HG03457 (cell line): Measurements from ENCODE around the gene NRN1.

Experiments
- ATAC-seq: cut with Tn5 transposase; IDR thresholded peaks from one replicate; pipeline ENCODE4 v1.9.1; 2021; ENCODE audit warnings: moderate number of reproducible peaks; ENCODE audit not compliant: unreplicated experiment

NRN1 gene

DNA sequence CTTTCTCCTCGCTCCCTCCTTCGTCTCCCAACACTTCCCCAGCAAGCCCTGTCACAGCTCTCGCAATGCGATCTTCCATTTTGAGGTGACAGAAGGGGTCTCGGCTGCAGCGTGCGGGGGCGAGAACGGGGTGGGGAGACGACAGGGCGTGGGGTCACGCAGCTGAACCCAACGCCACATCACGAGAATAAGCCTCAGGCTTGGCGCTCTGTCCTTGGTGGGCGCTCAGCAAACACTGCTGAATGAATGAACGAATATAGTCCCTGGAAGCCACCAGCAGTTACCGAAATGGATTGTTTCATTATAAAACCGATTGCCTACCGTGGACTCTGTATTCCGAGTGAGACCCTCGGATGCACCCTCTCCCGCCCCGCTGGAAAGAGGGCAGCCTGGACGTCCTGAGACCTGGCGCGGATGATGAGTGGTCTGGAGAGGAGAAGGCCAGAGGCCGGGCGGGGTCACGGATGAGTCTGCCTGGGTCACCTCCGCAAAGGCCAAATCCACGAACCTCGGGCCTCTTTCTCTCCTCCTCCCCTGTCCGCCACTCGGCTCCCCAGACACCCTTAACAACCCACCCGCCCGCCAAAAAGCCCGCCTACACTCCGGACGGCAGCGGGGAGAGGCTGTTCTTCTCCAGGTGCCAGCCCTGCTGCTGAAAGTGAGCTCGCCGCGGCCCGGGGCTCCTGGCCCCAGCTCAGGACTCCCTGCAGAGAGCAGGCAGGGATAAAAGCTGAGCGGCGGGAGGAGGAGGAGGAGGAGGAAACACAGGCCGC lies 3.7 kb downstream of the NRN1 start:
- no peak for ATAC-seq

GRCh38 chr6:6002005-6002847 lies 4.5 kb downstream of the NRN1 start:
- ATAC-seq: no peak

DNA sequence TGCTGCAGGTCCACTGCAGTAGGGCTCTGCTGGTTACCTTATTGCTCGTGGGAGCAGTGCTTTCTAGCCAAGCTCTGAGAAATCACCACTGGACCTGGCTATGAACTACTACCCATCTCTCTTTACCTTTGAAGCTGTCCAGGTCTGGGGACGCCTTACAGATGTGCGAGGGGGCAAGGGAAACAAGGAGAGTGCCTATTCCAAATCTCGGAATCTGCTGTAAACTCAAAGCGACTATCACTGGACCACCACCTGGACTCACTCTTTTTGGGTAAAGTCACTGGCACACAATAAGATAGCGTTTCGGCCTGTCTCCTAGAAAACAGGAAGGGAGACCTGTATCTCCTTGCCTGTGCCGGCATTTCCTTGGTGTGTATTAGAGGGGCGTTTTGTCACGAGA lies 5.3 kb downstream of the NRN1 start:
- no peak for ATAC-seq

- ATAC-seq: no peak
Observed at GRCh38 chr6:5999688-6000608, 6.8 kb downstream of the NRN1 start.

GRCh38 chr6:5998711-5999687 lies 7.7 kb downstream of the NRN1 start:
- no peak for ATAC-seq

DNA sequence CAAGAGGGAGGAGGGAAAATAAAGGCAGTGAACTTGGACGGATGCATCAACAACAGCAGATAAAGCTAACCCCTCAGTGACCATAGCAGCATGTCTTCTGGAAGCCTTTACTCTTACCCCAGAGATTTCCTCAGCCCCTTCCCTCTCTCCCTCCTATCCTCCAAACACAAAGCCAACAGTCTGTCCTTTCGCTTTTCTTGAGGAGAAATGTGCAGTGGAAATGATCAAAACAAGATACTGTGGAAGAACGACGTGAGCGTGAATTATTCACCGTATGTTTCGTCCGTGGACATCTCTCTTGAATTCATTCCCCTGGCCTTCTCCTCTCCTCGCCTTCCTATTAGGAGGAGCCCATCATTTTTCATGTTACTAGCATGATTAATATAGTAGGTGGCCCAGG lies 8.5 kb downstream of the NRN1 start:
- no peak for ATAC-seq

GRCh38 chr6:5997420-5997987 lies 9.2 kb downstream of the NRN1 start:
- no peak for ATAC-seq

DNA sequence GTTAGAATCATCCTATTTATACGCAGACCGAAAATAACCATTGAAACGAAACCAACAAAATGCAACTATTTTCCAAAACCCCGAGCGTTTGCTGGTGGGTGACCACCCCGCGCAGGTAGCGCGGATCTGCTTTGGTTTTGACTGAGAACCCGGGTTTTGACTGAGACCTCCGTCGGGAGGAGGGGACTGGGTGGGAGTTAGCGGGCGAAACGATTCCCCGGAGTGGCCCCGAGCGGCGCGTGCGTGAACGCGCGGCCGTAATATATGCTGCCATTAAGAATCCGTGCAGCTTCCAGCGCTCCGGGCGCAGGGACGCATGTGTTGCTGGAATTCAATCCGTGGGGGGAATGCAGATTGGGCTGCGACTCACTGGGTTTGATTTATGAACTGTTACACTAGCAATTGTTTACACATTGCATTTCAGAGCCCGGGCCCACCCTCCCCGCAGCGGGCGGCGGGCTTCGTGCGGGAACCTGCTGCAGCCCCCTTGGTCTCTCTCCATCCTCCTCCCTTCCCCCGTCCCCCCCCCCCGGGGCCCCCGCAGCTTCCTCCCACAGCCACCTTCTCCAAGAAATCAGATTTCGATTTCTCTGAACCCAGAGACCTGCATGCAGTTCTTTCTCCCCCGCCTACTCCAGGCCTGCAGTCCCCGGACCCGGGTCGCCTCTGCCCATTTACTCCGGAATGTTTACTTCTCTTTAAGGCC lies 9.9 kb downstream of the NRN1 start:
- no peak for ATAC-seq

DNA sequence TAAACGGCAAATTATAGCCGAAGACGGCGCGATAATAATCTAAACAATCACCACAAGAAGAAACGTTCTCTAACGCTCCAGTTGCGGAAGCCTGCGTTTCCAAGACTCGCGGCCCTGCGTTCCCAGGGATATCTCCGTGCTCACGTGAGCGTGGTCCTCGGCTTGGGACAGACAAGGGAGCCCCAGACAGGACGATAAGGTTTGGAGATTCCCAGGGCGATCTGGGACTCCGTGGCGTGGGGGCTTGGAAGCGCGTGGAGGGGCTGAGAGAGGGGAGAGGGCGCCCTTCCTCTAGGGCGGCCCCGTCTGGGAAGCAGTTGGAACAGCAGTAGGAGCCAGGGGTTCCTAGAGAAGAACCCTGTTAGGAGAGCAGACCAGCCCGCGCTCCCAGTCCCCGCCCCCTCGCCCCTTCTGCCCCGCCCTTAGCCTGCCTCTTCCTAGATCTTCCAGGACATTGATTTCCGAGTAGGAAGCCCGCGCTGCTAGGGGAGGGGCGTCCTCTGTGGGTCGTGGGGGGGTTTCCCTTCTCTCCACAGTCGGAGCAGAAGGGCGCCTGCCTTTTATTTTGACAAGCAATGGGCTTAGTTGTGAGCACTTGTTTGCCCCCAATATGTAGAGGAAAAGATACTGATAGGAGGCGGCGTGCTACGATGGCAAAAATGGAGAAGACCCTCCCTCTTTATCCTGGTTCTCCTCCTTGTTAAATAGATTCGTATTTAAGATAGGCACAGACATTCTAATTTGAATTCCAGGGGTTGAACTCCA lies 10.6 kb downstream of the NRN1 start:
- ATAC-seq: no peak

DNA sequence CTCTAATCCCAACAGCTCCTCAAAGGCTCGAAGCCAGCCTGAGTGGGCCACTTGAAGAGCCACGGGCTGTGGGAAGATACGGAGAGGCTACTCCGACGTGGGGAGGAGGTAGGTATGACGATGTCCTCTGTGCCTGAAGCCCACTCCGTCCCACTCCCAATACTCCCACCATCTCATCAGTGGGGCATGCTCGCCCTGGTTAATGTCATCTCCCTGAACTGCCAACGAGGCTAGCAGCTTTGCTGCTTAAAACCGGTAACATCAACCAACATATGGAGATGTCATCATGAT lies 11.1 kb downstream of the NRN1 start:
- ATAC-seq: no peak

DNA sequence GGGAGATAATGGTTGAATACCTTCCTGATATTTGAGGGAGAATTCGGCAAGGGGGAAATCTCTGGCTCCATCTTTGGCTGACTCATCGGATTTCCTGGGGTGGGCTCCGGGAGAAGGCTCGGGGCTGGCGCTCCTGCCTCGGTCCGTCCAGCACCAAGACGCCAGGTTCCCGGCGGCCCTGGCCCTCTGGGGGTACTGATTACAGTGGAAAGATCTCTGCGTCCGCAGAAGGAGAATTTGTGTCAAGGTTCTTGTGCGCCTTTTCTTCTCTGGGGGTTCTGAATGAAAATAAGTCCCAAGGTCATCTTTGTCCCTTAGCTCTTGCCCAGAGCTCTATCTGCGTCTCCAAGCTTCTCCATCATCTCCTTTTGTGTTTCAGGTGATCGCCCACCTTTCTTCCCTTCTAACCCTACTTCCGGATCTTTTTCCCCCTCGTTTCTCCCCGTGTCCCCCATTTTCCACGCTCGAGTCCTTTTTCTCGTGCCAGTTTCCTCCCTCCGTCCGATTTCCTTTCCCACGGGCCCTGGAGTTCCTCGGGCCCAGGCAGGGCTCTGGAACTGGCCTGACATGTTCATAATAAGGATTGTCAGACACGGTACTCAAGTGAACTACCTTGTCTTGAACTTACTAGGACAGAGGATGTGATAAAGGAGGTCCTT lies 11.6 kb downstream of the NRN1 start:
- no peak for ATAC-seq

DNA sequence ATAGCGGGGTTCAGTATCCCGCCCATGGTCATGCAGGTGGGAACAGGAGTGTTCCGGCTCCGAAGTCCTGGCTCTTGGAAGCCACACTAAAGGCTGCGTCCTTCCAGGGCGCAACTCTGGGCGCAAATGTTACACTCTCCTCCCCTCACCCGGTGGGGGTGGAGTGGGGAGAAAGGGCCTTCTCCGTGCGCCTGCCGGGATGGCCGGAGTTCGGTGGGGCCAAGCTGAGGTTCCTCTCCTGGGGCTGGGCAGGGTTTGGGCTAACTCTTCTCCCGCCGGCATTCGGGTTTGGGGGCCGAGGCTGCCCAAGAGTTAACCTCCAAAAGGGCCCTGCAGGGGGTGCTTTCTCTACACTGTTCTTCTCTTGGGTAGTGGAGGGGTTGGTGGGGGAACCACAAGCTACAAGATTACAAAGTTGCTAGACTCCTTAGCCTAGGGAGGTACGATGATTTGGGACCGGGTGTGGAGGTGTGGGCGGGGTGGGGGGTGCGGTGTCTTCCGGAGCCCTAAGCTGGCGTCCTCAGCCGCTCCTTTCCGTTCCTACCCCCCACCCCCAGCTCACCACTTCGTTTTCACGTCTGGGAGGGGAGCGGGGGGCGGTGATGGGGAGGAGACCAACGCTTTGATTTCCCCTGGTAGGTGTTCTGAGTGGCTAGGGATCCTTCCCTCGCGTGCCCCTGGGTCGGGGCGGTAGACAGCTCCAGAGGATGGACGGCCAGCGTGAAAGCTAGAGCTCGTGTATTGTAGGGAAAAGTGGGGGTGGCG lies 12.3 kb downstream of the NRN1 start:
- ATAC-seq: no peak

GRCh38 chr6:5992551-5993225 lies 14.0 kb downstream of the NRN1 start:
- no peak for ATAC-seq

DNA sequence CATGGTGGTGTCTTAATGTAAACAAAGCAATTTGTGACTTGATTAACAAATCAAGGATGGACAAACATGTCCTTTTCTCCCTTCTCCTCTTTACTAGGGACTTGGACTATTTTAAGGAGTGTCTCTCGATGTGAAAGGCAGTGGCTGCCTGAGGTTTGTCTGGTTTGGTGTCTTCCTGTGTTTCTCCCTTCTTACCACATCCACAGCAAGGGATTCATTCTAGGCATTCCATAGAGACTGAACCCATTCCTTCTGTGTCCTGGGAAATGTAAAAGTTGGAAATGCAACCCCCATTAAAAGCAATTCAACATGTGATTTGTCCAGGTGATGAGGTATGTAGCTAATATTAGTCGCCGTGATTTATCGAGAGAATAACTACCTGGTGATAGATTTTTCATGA lies 15.9 kb downstream of the NRN1 start:
- no peak for ATAC-seq

GRCh38 chr6:5989141-5989723 lies 17.5 kb downstream of the NRN1 start:
- no peak for ATAC-seq

DNA sequence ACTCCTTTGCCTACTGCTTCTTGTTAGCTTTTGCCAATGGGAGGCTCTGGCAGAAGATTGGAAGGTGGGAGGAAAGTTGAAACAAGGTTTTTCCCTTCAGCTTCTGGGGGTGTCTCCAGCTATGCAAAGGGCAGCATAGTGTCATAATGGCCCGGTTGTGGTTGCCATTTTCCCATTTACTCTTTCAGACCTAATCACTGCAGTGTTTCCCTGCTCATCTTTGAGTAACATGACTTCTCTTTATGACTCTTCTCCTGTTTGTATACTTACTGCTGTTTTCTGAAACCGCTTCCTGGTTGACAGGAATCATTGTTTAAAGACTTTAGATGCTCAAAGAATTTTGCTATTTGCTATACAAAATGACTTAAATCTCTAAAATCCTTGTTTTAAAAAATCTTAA lies 19.9 kb downstream of the NRN1 start:
- no peak for ATAC-seq
